Testis (tissue), 2 donors: ENCODE results near the gene ELMO3.

Source experiments
- CTCF ChIP-seq, 3 experiments: fragments of 450-650 bp in 2 of 3; fragments of 200-600 bp in 1 of 3; sonication (generic) in 1 of 3; IDR thresholded peaks; one replicate each; pipeline ENCODE4 v1.5.1; 2016 to 2019; ENCODE audit warnings: antibody characterized with exemption in 3 of 3, mild to moderate bottlenecking in 2 of 3, moderate library complexity in 1 of 3
- POLR2A ChIP-seq: fragments of 450-650 bp; IDR thresholded peaks from one replicate; pipeline ENCODE4 v1.6.1; 2017; ENCODE audit warnings: antibody characterized with exemption, mild to moderate bottlenecking, moderate library complexity

GRCh38 chr16:67207249-67208091 lies 8.5 kb downstream of the ELMO3 start:
- TF ChIP-seq CTCF (IDR thresholded peaks at IDR 0.05) = no peak
- no peak for TF ChIP-seq POLR2A
